Smooth muscle cell (in vitro differentiated cells): Measurements from ENCODE around the gene ST6GALNAC2. TPM values are rescaled to one million over a fixed set of nuclear protein-coding genes. Genes with fewer than 3 reads are reported as not detected.
"Not testable (repeated sequence)": the region's sequence is repeated elsewhere in the genome, so short reads cannot be mapped to it uniquely, and the experiment has no call there.

Source experiments
- DNase-seq: peaks from one replicate; lab custom pipeline; 2025; ENCODE audit not compliant: unreplicated experiment; lab: John Stamatoyannopoulos, UW
- H2AFZ ChIP-seq: fragments of 200-600 bp; sonication (generic); 2 replicates; pipeline ENCODE4 v1.6.0; 2016; ENCODE audit warnings: antibody characterized with exemption, low read depth, mild to moderate bottlenecking
- H3F3A ChIP-seq: fragments of 200-600 bp; sonication (generic); 2 replicates; pipeline ENCODE4 v1.6.0; 2017; ENCODE audit warnings: antibody characterized with exemption, low read depth
- H3K27ac ChIP-seq: fragments of 200-600 bp; sonication (generic); 2 replicates; pipeline ENCODE4 v1.5.1; 2016; ENCODE audit warnings: low read depth, mild to moderate bottlenecking
- H3K27me3 ChIP-seq: fragments of 200-600 bp; sonication (generic); 2 replicates; pipeline ENCODE4 v1.6.1; 2016; ENCODE audit warnings: low read depth, mild to moderate bottlenecking
- H3K36me3 ChIP-seq: fragments of 200-600 bp; sonication (generic); 2 replicates; pipeline ENCODE4 v1.5.1; 2016; ENCODE audit warnings: low read depth
- H3K4me1 ChIP-seq: fragments of 200-600 bp; sonication (generic); 2 replicates; pipeline ENCODE4 v1.5.1; 2016; ENCODE audit warnings: low read depth
- H3K4me2 ChIP-seq: fragments of 200-600 bp; sonication (generic); 2 replicates; pipeline ENCODE4 v1.6.0; 2016; ENCODE audit warnings: mild to moderate bottlenecking
- H3K4me3 ChIP-seq: fragments of 200-600 bp; sonication (generic); 2 replicates; pipeline ENCODE4 v1.5.1; 2016; ENCODE audit warnings: mild to moderate bottlenecking
- H3K79me2 ChIP-seq: fragments of 200-600 bp; sonication (generic); 2 replicates; pipeline ENCODE4 v1.6.0; 2016; ENCODE audit warnings: low read depth, mild to moderate bottlenecking
- H3K9ac ChIP-seq: fragments of 200-600 bp; sonication (generic); 2 replicates; pipeline ENCODE4 v1.6.0; 2016; ENCODE audit warnings: low read depth
- H3K9me3 ChIP-seq: fragments of 200-600 bp; sonication (generic); replicated peaks from 2 replicates; pipeline ENCODE4 v1.5.1; 2016; ENCODE audit warnings: low read depth
- H4K20me1 ChIP-seq: fragments of 200-600 bp; sonication (generic); 2 replicates; pipeline ENCODE4 v1.6.0; 2016; ENCODE audit warnings: low read depth
- CTCF ChIP-seq: fragments of 200-600 bp; sonication (generic); IDR thresholded peaks from 2 replicates; pipeline ENCODE4 v1.5.1; 2017; ENCODE audit warnings: borderline replicate concordance, mild to moderate bottlenecking, antibody characterized with exemption; ENCODE audit not compliant: insufficient read depth, poor library complexity, severe bottlenecking
- WGBS: methylation state at CpG from one replicate; pipeline ENCODE4 v1.1.7; 2016; ENCODE audit warnings: low lambda C conversion rate; 5-methylcytosine and 5-hydroxymethylcytosine counted together
- polyA plus RNA-seq: library from polyadenylated mRNA; unstranded; fragments of >200 nt; fragmentation: Nextera tagmentation; extraction: Ambion mirVana; gene quantifications from 2 replicates; pipeline ENCODE4 v1.2.1, GENCODE V29; 2016
- total RNA-seq: library from RNA; depleted of rRNA; stranded (reverse); fragments of >200 nt; gene quantifications from 2 replicates; pipeline ENCODE4 v1.2.3, GENCODE V29; 2014

ST6GALNAC2 gene
- total and polyA plus RNA-seq, 2 experiments from 2014 or later = 1.2 to 6.9 TPM

GRCh38 chr17:76528156-76528527 lies 57.5 kb downstream of the ST6GALNAC2 start:
- 88% methylated on average over 15 of the region's 15 CpGs for WGBS
- H2AFZ ChIP-seq = no peak overlapping the region
- H3F3A ChIP-seq = peaks cover 8% of the 10 kb centered on the region
- H3K4me1 ChIP-seq = peaks cover 21% of the 10 kb centered on the region
- no peaks in the 10 kb centered on the region for H3K79me2 ChIP-seq
- TF ChIP-seq CTCF = no peak
- H3K4me3 ChIP-seq = no peak overlapping the region
- H3K9ac ChIP-seq = no peak overlapping the region
- DNase-seq = no peak
- H3K27me3 ChIP-seq = no peaks in the 10 kb centered on the region
- H3K9me3 ChIP-seq = no peaks in the 10 kb centered on the region
- no peaks in the 10 kb centered on the region for H3K36me3 ChIP-seq
- H3K4me2 ChIP-seq = peak overlapping the region; percentile 58
- no peaks in the 10 kb centered on the region for H4K20me1 ChIP-seq
- peak overlapping the region; percentile 87 for H3K27ac ChIP-seq

- no peak for TF ChIP-seq CTCF
- H3K9me3 ChIP-seq = no peaks in the 10 kb centered on the region
- peak overlapping the region; percentile 58 for H3K4me2 ChIP-seq
- H3K27ac ChIP-seq = no peak overlapping the region
- no peak overlapping the region for H3K4me3 ChIP-seq
- H3K79me2 ChIP-seq = no peaks in the 10 kb centered on the region
- H3F3A ChIP-seq = peaks cover 8% of the 10 kb centered on the region
- H4K20me1 ChIP-seq = no peaks in the 10 kb centered on the region
- WGBS = 32% methylated on average over 26 of the region's 26 CpGs
- H2AFZ ChIP-seq = no peak overlapping the region
- peaks cover 21% of the 10 kb centered on the region for H3K4me1 ChIP-seq
- DNase-seq = peak; percentile 29
- H3K9ac ChIP-seq = no peak overlapping the region
- H3K27me3 ChIP-seq = no peaks in the 10 kb centered on the region
- H3K36me3 ChIP-seq = no peaks in the 10 kb centered on the region
Observed at GRCh38 chr17:76527430-76528111, 58.1 kb downstream of the ST6GALNAC2 start.

- not testable (repeated sequence) for H4K20me1 ChIP-seq, H3K27ac ChIP-seq, H3K27me3 ChIP-seq, H3K36me3 ChIP-seq, H3K9ac ChIP-seq, H3F3A ChIP-seq, H2AFZ ChIP-seq, DNase-seq, H3K4me3 ChIP-seq, H3K9me3 ChIP-seq, H3K79me2 ChIP-seq
- 71% methylated on average over 7 of the region's 9 CpGs for WGBS
- Histone ChIP-seq H3K4me1 (peaks cover 21% of the 10 kb centered on the region), H3K4me2 (peak overlapping the region; percentile 58)
Observed at GRCh38 chr17:76527016-76527415, 58.6 kb downstream of the ST6GALNAC2 start.

- H3K4me1 ChIP-seq = peaks cover 19% of the 10 kb centered on the region
- H3K36me3 ChIP-seq, H3K9me3 ChIP-seq, H3K79me2 ChIP-seq, DNase-seq, H3K9ac ChIP-seq, H4K20me1 ChIP-seq, H3K27me3 ChIP-seq, H3K4me3 ChIP-seq, H2AFZ ChIP-seq, H3K4me2 ChIP-seq, H3K27ac ChIP-seq, H3F3A ChIP-seq: not testable (repeated sequence)
- WGBS = 95% methylated on average over 8 of the region's 8 CpGs
Observed at GRCh38 chr17:76525513-76525833, 60.2 kb downstream of the ST6GALNAC2 start.
